T-helper 2 cell treated with Interferon-gamma antibody and Interleukin-4, amounts not matched to agents 5 μg/mL and 100 μg/mL, for 36 hours (primary cell): ENCODE data around the gene ACOT8.
"Not testable (repeated sequence)": the region's sequence is repeated elsewhere in the genome, so short reads cannot be mapped to it uniquely, and the experiment has no call there.

Experiments used
- DNase-seq: peaks from one replicate; pipeline ENCODE4 v3.0.0; 2021; ENCODE audit warnings: low spot score
- H3K27ac Mint-ChIP-seq: one replicate; pipeline ENCODE4 v1.8.0; 2021; ENCODE audit warnings: mild to moderate bottlenecking, mixed read lengths
- H3K27me3 Mint-ChIP-seq: one replicate; pipeline ENCODE4 v1.8.0; 2021; ENCODE audit warnings: low read depth, mixed read lengths
- H3K36me3 Mint-ChIP-seq: one replicate; pipeline ENCODE4 v1.8.0; 2021; ENCODE audit warnings: low read depth, mixed read lengths
- H3K4me1 Mint-ChIP-seq: one replicate; pipeline ENCODE4 v1.8.0; 2021; ENCODE audit warnings: low read depth, mixed read lengths
- H3K4me3 Mint-ChIP-seq: one replicate; pipeline ENCODE4 v1.8.0; 2022; ENCODE audit warnings: mild to moderate bottlenecking, moderate library complexity, mixed read lengths
- H3K9me3 Mint-ChIP-seq: one replicate; pipeline ENCODE4 v1.8.0; 2021; ENCODE audit warnings: mixed read lengths

ACOT8 gene

GRCh38 chr20:45818239-45818638, 39.0 kb downstream of the ACOT8 start:
- H3K27me3 Mint-ChIP-seq: peaks cover 18% of the 10 kb centered on the region
- H3K36me3 Mint-ChIP-seq: peaks cover 28% of the 10 kb centered on the region
- H3K4me1 Mint-ChIP-seq: peaks cover 25% of the 10 kb centered on the region
- no peaks in the 10 kb centered on the region for H3K9me3 Mint-ChIP-seq
- no peak overlapping the region for H3K27ac Mint-ChIP-seq
- no peak overlapping the region for H3K4me3 Mint-ChIP-seq
- no peak for DNase-seq

- Mint-ChIP-seq H3K4me3 (no peak overlapping the region), H3K27ac (no peak overlapping the region), H3K27me3 (peaks cover 11% of the 10 kb centered on the region), H3K9me3 (no peaks in the 10 kb centered on the region), H3K4me1 (peaks cover 23% of the 10 kb centered on the region), H3K36me3 (peaks cover 34% of the 10 kb centered on the region)
- DNase-seq: no peak
Measured at GRCh38 chr20:45817376-45818194, 39.6 kb downstream of the ACOT8 start.

GRCh38 chr20:45816951-45817350, 40.2 kb downstream of the ACOT8 start:
- no peak overlapping the region for H3K4me3 Mint-ChIP-seq
- no peaks in the 10 kb centered on the region for H3K9me3 Mint-ChIP-seq
- H3K27ac Mint-ChIP-seq: no peak overlapping the region

GRCh38 chr20:45814314-45814713, 42.9 kb downstream of the ACOT8 start:
- no peak for DNase-seq
- H3K27ac Mint-ChIP-seq: no peak overlapping the region
- H3K4me3 Mint-ChIP-seq: peak overlapping the region; percentile 38
- H3K9me3 Mint-ChIP-seq: no peaks in the 10 kb centered on the region
- H3K27me3 Mint-ChIP-seq: no peaks in the 10 kb centered on the region
- peaks cover 58% of the 10 kb centered on the region for H3K36me3 Mint-ChIP-seq
- H3K4me1 Mint-ChIP-seq: peaks cover 29% of the 10 kb centered on the region

More at GRCh38 chr20:45816951-45817350, 40.2 kb downstream of the ACOT8 start:
- peaks cover 39% of the 10 kb centered on the region for H3K36me3 Mint-ChIP-seq
- DNase-seq: no peak
- H3K4me1 Mint-ChIP-seq: peaks cover 23% of the 10 kb centered on the region
- peaks cover 5% of the 10 kb centered on the region for H3K27me3 Mint-ChIP-seq

- no peaks in the 10 kb centered on the region for H3K27me3 Mint-ChIP-seq
- H3K36me3 Mint-ChIP-seq: peaks cover 61% of the 10 kb centered on the region
- DNase-seq: no peak
- peak overlapping the region; percentile 98 for H3K4me3 Mint-ChIP-seq
- no peaks in the 10 kb centered on the region for H3K9me3 Mint-ChIP-seq
- peaks cover 29% of the 10 kb centered on the region for H3K4me1 Mint-ChIP-seq
- H3K27ac Mint-ChIP-seq: peak overlapping the region; percentile 85
Measured at GRCh38 chr20:45813489-45813888, 43.7 kb downstream of the ACOT8 start.

- no peak for DNase-seq
- Mint-ChIP-seq H3K36me3 (peaks cover 64% of the 10 kb centered on the region), H3K4me1 (peaks cover 29% of the 10 kb centered on the region), H3K27me3 (no peaks in the 10 kb centered on the region), H3K4me3 (peak overlapping the region; percentile 98), H3K27ac (peak overlapping the region; percentile 85), H3K9me3 (no peaks in the 10 kb centered on the region)
Measured at GRCh38 chr20:45813006-45813340, 44.2 kb downstream of the ACOT8 start.

GRCh38 chr20:45812157-45813005, 44.8 kb downstream of the ACOT8 start, which contains the start of gene UBE2C:
UBE2C (plus strand) TSS chr20:45812644; CDS start chr20:45812696, 52 bp downstream.
- DNase-seq: peak; percentile 96
- H3K4me1 Mint-ChIP-seq: peaks cover 26% of the 10 kb centered on the region

GRCh38 chr20:45810191-45810970, 46.8 kb downstream of the ACOT8 start:
- DNase-seq: no peak
- H3K36me3 Mint-ChIP-seq: peaks cover 50% of the 10 kb centered on the region
- no peaks in the 10 kb centered on the region for H3K27me3 Mint-ChIP-seq
- H3K27ac Mint-ChIP-seq: no peak overlapping the region
- H3K9me3 Mint-ChIP-seq: no peaks in the 10 kb centered on the region
- H3K4me3 Mint-ChIP-seq: no peak overlapping the region
- H3K4me1 Mint-ChIP-seq: peaks cover 18% of the 10 kb centered on the region

More at GRCh38 chr20:45812157-45813005, 44.8 kb downstream of the ACOT8 start, which contains the start of gene UBE2C:
- Mint-ChIP-seq H3K9me3 (no peaks in the 10 kb centered on the region), H3K4me3 (peak within 1 kb of the TSS; percentile 98), H3K27ac (peak within 1 kb of the TSS; percentile 85), H3K36me3 (peaks cover 60% of the 10 kb centered on the region), H3K27me3 (no peaks in the 10 kb centered on the region)

GRCh38 chr20:45801851-45802250, 55.3 kb downstream of the ACOT8 start:
- Mint-ChIP-seq H3K27ac (no peak overlapping the region), H3K36me3 (peaks cover 42% of the 10 kb centered on the region), H3K4me3 (no peak overlapping the region)

GRCh38 chr20:45798935-45799642, 58.1 kb downstream of the ACOT8 start:
- DNase-seq: peak; percentile 40
- Mint-ChIP-seq H3K27me3 (no peaks in the 10 kb centered on the region), H3K27ac (peak overlapping the region; percentile 34), H3K4me1 (peaks cover 6% of the 10 kb centered on the region), H3K9me3 (no peaks in the 10 kb centered on the region), H3K36me3 (peaks cover 46% of the 10 kb centered on the region), H3K4me3 (no peak overlapping the region)

More at GRCh38 chr20:45801851-45802250, 55.3 kb downstream of the ACOT8 start:
- DNase-seq: no peak
- H3K4me1 Mint-ChIP-seq: peaks cover 6% of the 10 kb centered on the region
- no peaks in the 10 kb centered on the region for H3K9me3 Mint-ChIP-seq
- no peaks in the 10 kb centered on the region for H3K27me3 Mint-ChIP-seq

GRCh38 chr20:45797955-45798354, 59.2 kb downstream of the ACOT8 start:
- not testable (repeated sequence) for DNase-seq, H3K27ac Mint-ChIP-seq, H3K4me3 Mint-ChIP-seq, H3K4me1 Mint-ChIP-seq, H3K9me3 Mint-ChIP-seq, H3K27me3 Mint-ChIP-seq
- peaks cover 41% of the 10 kb centered on the region for H3K36me3 Mint-ChIP-seq

GRCh38 chr20:45797510-45797909, 59.7 kb downstream of the ACOT8 start:
- H3K9me3 Mint-ChIP-seq, DNase-seq, H3K27ac Mint-ChIP-seq, H3K4me3 Mint-ChIP-seq, H3K27me3 Mint-ChIP-seq: not testable (repeated sequence)
- Mint-ChIP-seq H3K36me3 (peaks cover 43% of the 10 kb centered on the region), H3K4me1 (peaks cover 11% of the 10 kb centered on the region)
